Hepatocyte (in vitro differentiated cells): ENCODE results near the gene NXPH1. TPM values are rescaled to one million over a fixed set of nuclear protein-coding genes. Genes with fewer than 3 reads are reported as not detected.

Experiments
- DNase-seq: peaks from one replicate; pipeline ENCODE4 v3.0.0-alpha.2; 2016; ENCODE audit warnings: low spot score
- H2AFZ ChIP-seq: fragments of 200-600 bp; sonication (generic); 2 replicates; pipeline ENCODE4 v1.6.0; 2016; ENCODE audit warnings: antibody characterized with exemption, mild to moderate bottlenecking
- H3K27ac ChIP-seq: fragments of 200-600 bp; sonication (generic); 2 replicates; pipeline ENCODE4 v1.5.1; 2016; ENCODE audit warnings: mild to moderate bottlenecking
- H3K27me3 ChIP-seq: fragments of 200-600 bp; sonication (generic); 2 replicates; pipeline ENCODE4 v1.6.1; 2016
- H3K36me3 ChIP-seq: fragments of 200-600 bp; sonication (generic); replicated peaks from 2 replicates; pipeline ENCODE4 v1.5.1; 2016; ENCODE audit warnings: low read depth; ENCODE audit not compliant: insufficient read depth
- H3K4me1 ChIP-seq: fragments of 200-600 bp; sonication (generic); 2 replicates; pipeline ENCODE4 v1.5.1; 2016; ENCODE audit warnings: mild to moderate bottlenecking, moderate library complexity; ENCODE audit not compliant: insufficient read depth
- H3K4me2 ChIP-seq: fragments of 200-600 bp; sonication (generic); 2 replicates; pipeline ENCODE4 v1.6.0; 2016
- H3K4me3 ChIP-seq: fragments of 200-600 bp; sonication (generic); 2 replicates; pipeline ENCODE4 v1.5.1; 2016; ENCODE audit warnings: mild to moderate bottlenecking
- H3K79me2 ChIP-seq: fragments of 200-600 bp; sonication (generic); 2 replicates; pipeline ENCODE4 v1.6.0; 2017; ENCODE audit warnings: mild to moderate bottlenecking
- H3K9me2 ChIP-seq: fragments of 200-600 bp; sonication (generic); replicated peaks from 2 replicates; pipeline ENCODE4 v1.6.0; 2017; ENCODE audit warnings: mild to moderate bottlenecking; ENCODE audit not compliant: insufficient read depth
- H3K9me3 ChIP-seq: fragments of 200-600 bp; sonication (generic); 2 replicates; pipeline ENCODE4 v1.5.1; 2016; ENCODE audit warnings: low read depth, mild to moderate bottlenecking
- H4K20me1 ChIP-seq: fragments of 200-600 bp; sonication (generic); 2 replicates; pipeline ENCODE4 v1.6.0; 2016; ENCODE audit warnings: mild to moderate bottlenecking; ENCODE audit not compliant: insufficient read depth, poor library complexity, severe bottlenecking
- CTCF ChIP-seq: fragments of 200-600 bp; sonication (generic); IDR thresholded peaks from 2 replicates; pipeline ENCODE4 v1.5.1; 2016; ENCODE audit warnings: antibody characterized with exemption, mild to moderate bottlenecking; ENCODE audit not compliant: poor library complexity
- EZH2 ChIP-seq: fragments of 200-600 bp; sonication (generic); IDR thresholded peaks from 2 replicates; pipeline ENCODE4 v1.6.1; 2016; ENCODE audit warnings: antibody characterized with exemption, mild to moderate bottlenecking, borderline replicate concordance
- EZH2phosphoT487 ChIP-seq: fragments of 200-600 bp; sonication (generic); IDR thresholded peaks from one replicate; pipeline ENCODE4 v1.6.1; 2018; ENCODE audit warnings: antibody characterized with exemption, mild to moderate bottlenecking, low read depth, moderate library complexity; ENCODE audit not compliant: unreplicated experiment, severe bottlenecking
- WGBS: methylation state at CpG from one replicate; pipeline ENCODE4 v1.1.6; 2016; ENCODE audit warnings: low lambda C conversion rate; ENCODE audit errors: missing lambda C conversion rate; 5-methylcytosine and 5-hydroxymethylcytosine counted together
- polyA plus RNA-seq: library from polyadenylated mRNA; unstranded; fragments of >200 nt; fragmentation: Nextera tagmentation; extraction: Ambion mirVana; gene quantifications from 2 replicates; pipeline ENCODE4 v1.2.1, GENCODE V29; 2016
- total RNA-seq: library from RNA; depleted of rRNA; stranded (reverse); fragments of >200 nt; gene quantifications from 2 replicates; pipeline ENCODE4 v1.2.3, GENCODE V29; 2014

NXPH1 gene
- total and polyA plus RNA-seq, 2 experiments from 2014 or later, result not detected

- Histone ChIP-seq H4K20me1 (no peaks in the 10 kb centered on the region), H3K4me2 (no peak overlapping the region), H3K27ac (no peak overlapping the region), H3K27me3 (no peaks in the 10 kb centered on the region), H3K36me3 (no peaks in the 10 kb centered on the region), H3K4me1 (no peaks in the 10 kb centered on the region), H3K9me3 (no peaks in the 10 kb centered on the region), H3K4me3 (no peak overlapping the region), H3K79me2 (no peaks in the 10 kb centered on the region), H3K9me2 (no peaks in the 10 kb centered on the region), H2AFZ (no peak overlapping the region)
- WGBS, result 83% methylated on average over 3 of the region's 3 CpGs
- no peak for DNase-seq
- TF ChIP-seq EZH2phosphoT487 (no peak), EZH2 (no peak), CTCF (no peak)
Observed at GRCh38 chr7:8480527-8480926, 47.1 kb downstream of the NXPH1 start.

GRCh38 chr7:8481096-8481495 lies 47.7 kb downstream of the NXPH1 start:
- 94% methylated on average over 2 of the region's 2 CpGs for WGBS
- Histone ChIP-seq H3K4me2 (no peak overlapping the region), H3K9me2 (no peaks in the 10 kb centered on the region)

GRCh38 chr7:8481752-8482446 lies 48.5 kb downstream of the NXPH1 start:
- Histone ChIP-seq H3K79me2 (no peaks in the 10 kb centered on the region), H2AFZ (no peak overlapping the region), H3K9me2 (no peaks in the 10 kb centered on the region)

More at GRCh38 chr7:8481096-8481495, 47.7 kb downstream of the NXPH1 start:
- H3K4me3 ChIP-seq, result no peak overlapping the region
- H3K36me3 ChIP-seq, result no peaks in the 10 kb centered on the region
- no peak overlapping the region for H3K27ac ChIP-seq
- TF ChIP-seq EZH2 (no peak), CTCF (no peak), EZH2phosphoT487 (no peak)
- DNase-seq, result no peak
- H3K27me3 ChIP-seq, result no peaks in the 10 kb centered on the region
- H3K79me2 ChIP-seq, result no peaks in the 10 kb centered on the region
- no peaks in the 10 kb centered on the region for H4K20me1 ChIP-seq
- H3K9me3 ChIP-seq, result no peaks in the 10 kb centered on the region
- no peak overlapping the region for H2AFZ ChIP-seq
- H3K4me1 ChIP-seq, result no peaks in the 10 kb centered on the region

More at GRCh38 chr7:8481752-8482446, 48.5 kb downstream of the NXPH1 start:
- H3K4me1 ChIP-seq, result no peaks in the 10 kb centered on the region
- H3K4me3 ChIP-seq, result no peak overlapping the region
- H3K36me3 ChIP-seq, result no peaks in the 10 kb centered on the region
- DNase-seq, result no peak
- WGBS, result 73% methylated on average over 4 of the region's 4 CpGs
- H3K27me3 ChIP-seq, result no peaks in the 10 kb centered on the region
- no peaks in the 10 kb centered on the region for H4K20me1 ChIP-seq
- no peak overlapping the region for H3K27ac ChIP-seq
- TF ChIP-seq CTCF (no peak), EZH2phosphoT487 (no peak), EZH2 (no peak)
- no peaks in the 10 kb centered on the region for H3K9me3 ChIP-seq
- H3K4me2 ChIP-seq, result no peak overlapping the region
